HG03103 (cell line): ENCODE results near the gene GAPDHS.
A peak's percentile ranks its signal among the peaks of the same experiment; 100 is the strongest.

ENCODE experiments used
- ATAC-seq: cut with Tn5 transposase; IDR thresholded peaks from one replicate; pipeline ENCODE4 v1.9.1; 2021; ENCODE audit warnings: low read depth; ENCODE audit not compliant: unreplicated experiment

The GAPDHS gene

GRCh38 chr19:35533822-35534392, 651 bp downstream of the GAPDHS start:
- no peak for ATAC-seq

GRCh38 chr19:35534803-35535480, 1.7 kb downstream of the GAPDHS start:
- ATAC-seq = no peak

GRCh38 chr19:35539314-35539713, 6.1 kb downstream of the GAPDHS start:
- no peak for ATAC-seq

- no peak for ATAC-seq
Measured at GRCh38 chr19:35539850-35540249, 6.6 kb downstream of the GAPDHS start.

- ATAC-seq = no peak
Measured at GRCh38 chr19:35540356-35540927, 7.2 kb downstream of the GAPDHS start.

GRCh38 chr19:35542209-35542608, 9.0 kb downstream of the GAPDHS start:
- no peak for ATAC-seq

- ATAC-seq = no peak
Measured at GRCh38 chr19:35543280-35544109, 10.2 kb downstream of the GAPDHS start.

GRCh38 chr19:35544110-35544802, 11.0 kb downstream of the GAPDHS start:
- ATAC-seq = no peak

- ATAC-seq = peak; percentile 73
Measured at GRCh38 chr19:35545001-35545854, 12.0 kb downstream of the GAPDHS start, which contains the start of gene TMEM147. Gene TMEM147 (plus strand): TSS chr19:35545626. CDS start chr19:35545740, 114 bp downstream.

- ATAC-seq = peak; percentile 42
Measured at GRCh38 chr19:35545855-35546381, 12.7 kb downstream of the GAPDHS start.

- ATAC-seq = no peak
Measured at GRCh38 chr19:35546532-35546931, 13.3 kb downstream of the GAPDHS start.

- no peak for ATAC-seq
Measured at GRCh38 chr19:35549174-35549788, 16.0 kb downstream of the GAPDHS start.

- no peak for ATAC-seq
Measured at GRCh38 chr19:35549879-35550523, 16.7 kb downstream of the GAPDHS start.

- no peak for ATAC-seq
Measured at GRCh38 chr19:35551091-35551810, 18.0 kb downstream of the GAPDHS start.

- ATAC-seq = no peak
Measured at GRCh38 chr19:35552534-35553384, 19.5 kb downstream of the GAPDHS start.

- no peak for ATAC-seq
Measured at GRCh38 chr19:35553385-35554000, 20.2 kb downstream of the GAPDHS start.
